Gastroesophageal sphincter (tissue), 3 donors: ENCODE results near the gene E2F3.

ENCODE experiments used
- POLR2AphosphoS5 ChIP-seq: sonication (generic); formaldehyde crosslinking; IDR thresholded peaks from one replicate; pipeline ENCODE4 v1.6.1; 2017; ENCODE audit warnings: antibody characterized with exemption
- TF ChIP-seq, protein P1 (sequence below), 4 experiments: fragments of 200-600 bp in 2 of 4; fragments of 450-650 bp in 2 of 4; sonication (generic) in 1 of 4; IDR thresholded peaks; one replicate each; pipeline ENCODE4 v1.5.1; 2017 to 2019; ENCODE audit warnings: antibody characterized with exemption in 4 of 4, mild to moderate bottlenecking in 2 of 4, moderate library complexity in 2 of 4

DNA sequence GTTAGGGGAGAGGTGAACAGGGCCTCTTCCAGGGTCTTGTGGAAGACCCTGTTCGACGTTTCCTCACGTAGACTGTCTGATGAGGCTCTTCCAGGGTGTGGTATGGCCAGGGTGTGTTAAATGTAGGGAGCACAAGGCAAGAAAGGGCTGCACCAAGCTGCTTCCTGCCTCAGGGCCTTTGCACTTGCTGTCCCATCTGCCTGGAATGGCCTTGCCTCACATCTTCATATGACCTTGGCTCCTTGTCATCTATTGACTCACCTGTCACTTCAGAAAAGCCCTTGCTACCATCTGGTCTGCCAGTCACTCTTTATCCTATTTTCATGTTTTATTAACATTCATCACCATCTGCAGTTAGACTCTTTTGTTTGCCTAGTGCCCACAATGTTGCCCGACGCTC is 31.0 kb downstream of the E2F3 start:
- TF ChIP-seq POLR2AphosphoS5, result no peak
- TF ChIP-seq, protein P1, sequence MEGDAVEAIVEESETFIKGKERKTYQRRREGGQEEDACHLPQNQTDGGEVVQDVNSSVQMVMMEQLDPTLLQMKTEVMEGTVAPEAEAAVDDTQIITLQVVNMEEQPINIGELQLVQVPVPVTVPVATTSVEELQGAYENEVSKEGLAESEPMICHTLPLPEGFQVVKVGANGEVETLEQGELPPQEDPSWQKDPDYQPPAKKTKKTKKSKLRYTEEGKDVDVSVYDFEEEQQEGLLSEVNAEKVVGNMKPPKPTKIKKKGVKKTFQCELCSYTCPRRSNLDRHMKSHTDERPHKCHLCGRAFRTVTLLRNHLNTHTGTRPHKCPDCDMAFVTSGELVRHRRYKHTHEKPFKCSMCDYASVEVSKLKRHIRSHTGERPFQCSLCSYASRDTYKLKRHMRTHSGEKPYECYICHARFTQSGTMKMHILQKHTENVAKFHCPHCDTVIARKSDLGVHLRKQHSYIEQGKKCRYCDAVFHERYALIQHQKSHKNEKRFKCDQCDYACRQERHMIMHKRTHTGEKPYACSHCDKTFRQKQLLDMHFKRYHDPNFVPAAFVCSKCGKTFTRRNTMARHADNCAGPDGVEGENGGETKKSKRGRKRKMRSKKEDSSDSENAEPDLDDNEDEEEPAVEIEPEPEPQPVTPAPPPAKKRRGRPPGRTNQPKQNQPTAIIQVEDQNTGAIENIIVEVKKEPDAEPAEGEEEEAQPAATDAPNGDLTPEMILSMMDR (IDR thresholded peaks at IDR 0.05), result no peak
